KOPT-K1 (cell line): ENCODE data around the gene WHRN.

Experiments used
- H3K27ac ChIP-seq: fragments of 200-600 bp; sonication (generic); 2 replicates; pipeline ENCODE4 v1.5.1; 2016; ENCODE audit warnings: antibody characterized with exemption, mild to moderate bottlenecking, low read depth, low read length; ENCODE audit not compliant: poor library complexity, severe bottlenecking
- H3K36me3 ChIP-seq: fragments of 200-600 bp; sonication (generic); 2 replicates; pipeline ENCODE4 v1.5.1; 2017; ENCODE audit warnings: antibody characterized with exemption, mild to moderate bottlenecking, low read length, moderate library complexity; ENCODE audit not compliant: insufficient read depth
- H3K9me3 ChIP-seq: fragments of 200-600 bp; sonication (generic); 2 replicates; pipeline ENCODE4 v1.5.1; 2017; ENCODE audit warnings: antibody characterized with exemption, low read length, mild to moderate bottlenecking; ENCODE audit not compliant: insufficient read depth, poor library complexity, severe bottlenecking

WHRN gene

GRCh38 chr9:114378016-114378415, 127.3 kb downstream of the WHRN start:
- H3K27ac ChIP-seq: peak overlapping the region; percentile 51
- H3K36me3 ChIP-seq: peaks cover 90% of the 10 kb centered on the region
- no peaks in the 10 kb centered on the region for H3K9me3 ChIP-seq

- Histone ChIP-seq H3K27ac (peak overlapping the region; percentile 51), H3K9me3 (no peaks in the 10 kb centered on the region), H3K36me3 (peaks cover 79% of the 10 kb centered on the region)
These were observed 128.5 kb downstream of the WHRN start for GRCh38 chr9:114376586-114377445.

- Histone ChIP-seq H3K36me3 (peaks cover 80% of the 10 kb centered on the region), H3K9me3 (no peaks in the 10 kb centered on the region), H3K27ac (peak overlapping the region; percentile 97)
These were observed 129.7 kb downstream of the WHRN start for GRCh38 chr9:114375386-114376175.

- Histone ChIP-seq H3K9me3 (no peaks in the 10 kb centered on the region), H3K27ac (peak overlapping the region; percentile 97), H3K36me3 (peaks cover 80% of the 10 kb centered on the region)
These were observed 130.3 kb downstream of the WHRN start for GRCh38 chr9:114374936-114375335.

GRCh38 chr9:114373960-114374730, 131.1 kb downstream of the WHRN start:
- Histone ChIP-seq H3K27ac (peak overlapping the region; percentile 97), H3K36me3 (peaks cover 80% of the 10 kb centered on the region)

GRCh38 chr9:114372921-114373448, 132.3 kb downstream of the WHRN start:
- Histone ChIP-seq H3K36me3 (peaks cover 80% of the 10 kb centered on the region), H3K9me3 (no peaks in the 10 kb centered on the region), H3K27ac (peak overlapping the region; percentile 97)

More at GRCh38 chr9:114373960-114374730, 131.1 kb downstream of the WHRN start:
- no peaks in the 10 kb centered on the region for H3K9me3 ChIP-seq

- peaks cover 80% of the 10 kb centered on the region for H3K36me3 ChIP-seq
- H3K27ac ChIP-seq: peak overlapping the region; percentile 97
- H3K9me3 ChIP-seq: no peaks in the 10 kb centered on the region
These were observed 133.0 kb downstream of the WHRN start for GRCh38 chr9:114371973-114372917.

- peaks cover 80% of the 10 kb centered on the region for H3K36me3 ChIP-seq
- H3K27ac ChIP-seq: peak overlapping the region; percentile 97
- H3K9me3 ChIP-seq: no peaks in the 10 kb centered on the region
These were observed 133.8 kb downstream of the WHRN start for GRCh38 chr9:114371343-114371944.

GRCh38 chr9:114370968-114371320, 134.3 kb downstream of the WHRN start:
- peak overlapping the region; percentile 97 for H3K27ac ChIP-seq
- H3K36me3 ChIP-seq: peaks cover 82% of the 10 kb centered on the region
- no peaks in the 10 kb centered on the region for H3K9me3 ChIP-seq

GRCh38 chr9:114370251-114370967, 134.9 kb downstream of the WHRN start:
- Histone ChIP-seq H3K36me3 (peaks cover 84% of the 10 kb centered on the region), H3K27ac (peak overlapping the region; percentile 97), H3K9me3 (no peaks in the 10 kb centered on the region)

GRCh38 chr9:114369216-114370130, 135.8 kb downstream of the WHRN start:
- no peaks in the 10 kb centered on the region for H3K9me3 ChIP-seq
- peak overlapping the region; percentile 97 for H3K27ac ChIP-seq
- peaks cover 83% of the 10 kb centered on the region for H3K36me3 ChIP-seq

GRCh38 chr9:114367772-114368569, 137.3 kb downstream of the WHRN start:
- Histone ChIP-seq H3K27ac (peak overlapping the region; percentile 50), H3K36me3 (peaks cover 87% of the 10 kb centered on the region)

More at GRCh38 chr9:114367772-114368569, 137.3 kb downstream of the WHRN start:
- H3K9me3 ChIP-seq: no peaks in the 10 kb centered on the region
